ENCODE measurements around the gene MGRN1. TPM values are rescaled to one million over a fixed set of nuclear protein-coding genes. Genes with fewer than 3 reads are reported as not detected.

The MGRN1 gene
- total RNA-seq, 1 experiment from 2014 or later, result 72.3 TPM

GRCh38 chr16:4688674-4689045 lies 64.0 kb downstream of the MGRN1 start:
- no peak for DNase-seq

GRCh38 chr16:4689091-4689671 lies 64.6 kb downstream of the MGRN1 start:
- H3K9me3 ChIP-seq, result no peaks in the 10 kb centered on the region
- H3K36me3 Mint-ChIP-seq (ENCODE audit: insufficient read depth, unreplicated experiment), result peaks cover 16% of the 10 kb centered on the region
- no peak for TF ChIP-seq CTCF (IDR thresholded peaks at IDR 0.05; ENCODE audit: insufficient read depth in 1 of 2, low read depth in 1 of 2, low read length in 1 of 2, severe bottlenecking in 1 of 2, unreplicated experiment in 1 of 2)
- ChIA-PET CTCF (no interaction called here), POLR2A (no interaction called here)
- no peaks in the 10 kb centered on the region for H3K27me3 Mint-ChIP-seq (ENCODE audit: insufficient read depth, unreplicated experiment)
- H3K4me1 ChIP-seq, result 0 out of 2 replicates have a peak, but pooled peaks cover 6% of the 10 kb centered on the region
- no peak overlapping the region for H3K4me3 Mint-ChIP-seq (ENCODE audit: unreplicated experiment)
- H3K36me3 ChIP-seq (ENCODE audit: control insufficient read depth, insufficient read depth, low read length), result no peaks in the 10 kb centered on the region
- H3K4me1 Mint-ChIP-seq (ENCODE audit: low read depth, unreplicated experiment), result no peaks in the 10 kb centered on the region
- H3K27me3 ChIP-seq (replicated peaks; ENCODE audit: control insufficient read depth, insufficient read depth, low read length), result no peaks in the 10 kb centered on the region
- no peak for DNase-seq
- H3K4me3 ChIP-seq (ENCODE audit: low read depth, low read length), result no peak overlapping the region
- no TSS peak for BruUV-seq (replicated peaks)
- no peaks in the 10 kb centered on the region for H3K9me3 Mint-ChIP-seq (ENCODE audit: unreplicated experiment)
- no peak overlapping the region for H3K27ac Mint-ChIP-seq (ENCODE audit: unreplicated experiment)
- intact Hi-C loops (cut with micrococcal nuclease; ENCODE audit: unreplicated experiment), result no loop called here

More at GRCh38 chr16:4688674-4689045, 64.0 kb downstream of the MGRN1 start:
- H3K9me3 ChIP-seq, result no peaks in the 10 kb centered on the region
- no TSS peak for BruUV-seq (replicated peaks)
- 0 out of 2 replicates have a peak, but pooled peaks cover 6% of the 10 kb centered on the region for H3K4me1 ChIP-seq
- no peak overlapping the region for H3K27ac Mint-ChIP-seq (ENCODE audit: unreplicated experiment)
- H3K4me3 Mint-ChIP-seq (ENCODE audit: unreplicated experiment), result no peak overlapping the region
- H3K27me3 ChIP-seq (replicated peaks; ENCODE audit: control insufficient read depth, insufficient read depth, low read length), result no peaks in the 10 kb centered on the region
- H3K36me3 ChIP-seq (ENCODE audit: control insufficient read depth, insufficient read depth, low read length), result 0 out of 2 replicates have a peak, but pooled peaks cover 2% of the 10 kb centered on the region
- H3K27me3 Mint-ChIP-seq (ENCODE audit: insufficient read depth, unreplicated experiment), result no peaks in the 10 kb centered on the region
- no peak overlapping the region for H3K4me3 ChIP-seq (ENCODE audit: low read depth, low read length)
- CTCF ChIA-PET, result no interaction called here
- no peaks in the 10 kb centered on the region for H3K4me1 Mint-ChIP-seq (ENCODE audit: low read depth, unreplicated experiment)
- intact Hi-C loops (cut with micrococcal nuclease; ENCODE audit: unreplicated experiment), result no loop called here
- POLR2A ChIA-PET, result no interaction called here
- no peaks in the 10 kb centered on the region for H3K9me3 Mint-ChIP-seq (ENCODE audit: unreplicated experiment)
- no peak for TF ChIP-seq CTCF (IDR thresholded peaks at IDR 0.05; ENCODE audit: insufficient read depth in 1 of 2, low read depth in 1 of 2, low read length in 1 of 2, severe bottlenecking in 1 of 2, unreplicated experiment in 1 of 2)
- peaks cover 13% of the 10 kb centered on the region for H3K36me3 Mint-ChIP-seq (ENCODE audit: insufficient read depth, unreplicated experiment)

- Histone ChIP-seq H3K27me3 (replicated peaks; ENCODE audit: control insufficient read depth, insufficient read depth, low read length) (no peaks in the 10 kb centered on the region), H3K4me1 (0 out of 2 replicates have a peak, but pooled peaks cover 6% of the 10 kb centered on the region), H3K9me3 (no peaks in the 10 kb centered on the region), H3K4me3 (ENCODE audit: low read depth, low read length) (no peak overlapping the region), H3K36me3 (ENCODE audit: control insufficient read depth, insufficient read depth, low read length) (no peaks in the 10 kb centered on the region)
- Mint-ChIP-seq H3K4me3 (ENCODE audit: unreplicated experiment) (no peak overlapping the region), H3K36me3 (ENCODE audit: insufficient read depth, unreplicated experiment) (peaks cover 25% of the 10 kb centered on the region), H3K27ac (ENCODE audit: unreplicated experiment) (no peak overlapping the region), H3K9me3 (ENCODE audit: unreplicated experiment) (no peaks in the 10 kb centered on the region), H3K27me3 (ENCODE audit: insufficient read depth, unreplicated experiment) (no peaks in the 10 kb centered on the region), H3K4me1 (ENCODE audit: low read depth, unreplicated experiment) (no peaks in the 10 kb centered on the region)
- intact Hi-C loops (cut with micrococcal nuclease; ENCODE audit: unreplicated experiment), result loop anchor here (5.0 kb wide), 1 partner anchor 112 kb away; the partner anchor contains the start of gene ROGDI
- ChIA-PET CTCF (no interaction called here), POLR2A (no interaction called here)
- BruUV-seq (replicated peaks), result TSS peak; percentile 13
- TF ChIP-seq CTCF (IDR thresholded peaks at IDR 0.05; ENCODE audit: insufficient read depth in 1 of 2, low read depth in 1 of 2, low read length in 1 of 2, severe bottlenecking in 1 of 2, unreplicated experiment in 1 of 2), result no peak
- no peak for DNase-seq
Observed at GRCh38 chr16:4689864-4690704, 65.5 kb downstream of the MGRN1 start.
